Right atrium auricular region (tissue), 2 donors: ENCODE results near the gene F11R. TPM values are rescaled to one million over a fixed set of nuclear protein-coding genes. Genes with fewer than 3 reads are reported as not detected.

Experiments
- DNase-seq: peaks from one replicate; pipeline ENCODE4 v3.0.0-alpha.2; 2019; ENCODE audit warnings: low spot score
- H3K27ac ChIP-seq, 2 donors: fragments of 200-600 bp; sonication (generic); 1 replicate in 1 of 2; 2 replicates in 1 of 2; pipeline ENCODE4 v1.5.1; 2016 to 2019
- H3K27me3 ChIP-seq, 2 donors: fragments of 200-600 bp; sonication (generic); one replicate each; pipeline versions ENCODE4 v1.5.1 to v1.6.0; 2017 to 2019
- H3K36me3 ChIP-seq: fragments of 200-600 bp; sonication (generic); one replicate; pipeline ENCODE4 v1.5.1; 2016
- H3K4me1 ChIP-seq, 2 donors: fragments of 200-600 bp; sonication (generic); one replicate each; pipeline versions ENCODE4 v1.5.1 to v1.6.0; 2017 to 2019
- H3K4me3 ChIP-seq, 2 donors: fragments of 200-600 bp; sonication (generic); 1 replicate in 1 of 2; 2 replicates in 1 of 2; pipeline ENCODE4 v1.5.1; 2017 to 2019; ENCODE audit warnings: mild to moderate bottlenecking in 1 of 2, moderate library complexity in 1 of 2
- H3K9me3 ChIP-seq, 2 donors: fragments of 200-600 bp; sonication (generic); one replicate each; pipeline ENCODE4 v1.5.1; 2019
- total RNA-seq, 2 donors: library from RNA; depleted of rRNA; stranded (reverse); fragments of >200 nt; gene quantifications; one replicate each; pipeline ENCODE4 v1.1.0, GENCODE V29; 2016
- TF ChIP-seq, protein P1 (sequence below), 2 donors: fragments of 200-600 bp; sonication (generic); IDR thresholded peaks; one replicate each; pipeline ENCODE4 v1.5.1; 2019; ENCODE audit warnings: antibody characterized with exemption in 2 of 2

Gene F11R
- total RNA-seq, 2 donors from 2014 or later: 11.2 to 26.2 TPM

DNA sequence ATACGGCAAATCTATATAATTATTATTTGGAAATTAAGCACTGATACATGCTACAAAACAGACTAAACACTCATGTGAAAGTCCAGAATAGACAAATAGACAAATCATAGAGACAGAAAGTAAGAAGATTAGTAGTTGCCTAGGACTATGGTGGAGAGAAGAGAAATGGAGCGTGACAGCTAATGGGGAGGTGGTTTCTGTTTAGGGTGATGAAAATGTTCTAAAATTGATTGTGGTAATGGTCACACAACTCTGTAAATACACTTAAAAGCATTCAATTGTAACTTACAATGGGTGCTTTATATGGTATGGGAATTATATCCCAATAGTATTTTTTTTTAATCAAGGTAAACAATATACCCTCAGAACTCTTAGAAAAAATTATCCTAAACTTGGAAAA, 45.9 kb downstream of the F11R start:
- Histone ChIP-seq H3K36me3 (no peaks in the 10 kb centered on the region), H3K27me3 (no peaks in the 10 kb centered on the region), H3K9me3 (no peaks in the 10 kb centered on the region), H3K4me1 (no peaks in the 10 kb centered on the region), H3K27ac (no peak overlapping the region), H3K4me3 (no peak overlapping the region)
- TF ChIP-seq, protein P1, sequence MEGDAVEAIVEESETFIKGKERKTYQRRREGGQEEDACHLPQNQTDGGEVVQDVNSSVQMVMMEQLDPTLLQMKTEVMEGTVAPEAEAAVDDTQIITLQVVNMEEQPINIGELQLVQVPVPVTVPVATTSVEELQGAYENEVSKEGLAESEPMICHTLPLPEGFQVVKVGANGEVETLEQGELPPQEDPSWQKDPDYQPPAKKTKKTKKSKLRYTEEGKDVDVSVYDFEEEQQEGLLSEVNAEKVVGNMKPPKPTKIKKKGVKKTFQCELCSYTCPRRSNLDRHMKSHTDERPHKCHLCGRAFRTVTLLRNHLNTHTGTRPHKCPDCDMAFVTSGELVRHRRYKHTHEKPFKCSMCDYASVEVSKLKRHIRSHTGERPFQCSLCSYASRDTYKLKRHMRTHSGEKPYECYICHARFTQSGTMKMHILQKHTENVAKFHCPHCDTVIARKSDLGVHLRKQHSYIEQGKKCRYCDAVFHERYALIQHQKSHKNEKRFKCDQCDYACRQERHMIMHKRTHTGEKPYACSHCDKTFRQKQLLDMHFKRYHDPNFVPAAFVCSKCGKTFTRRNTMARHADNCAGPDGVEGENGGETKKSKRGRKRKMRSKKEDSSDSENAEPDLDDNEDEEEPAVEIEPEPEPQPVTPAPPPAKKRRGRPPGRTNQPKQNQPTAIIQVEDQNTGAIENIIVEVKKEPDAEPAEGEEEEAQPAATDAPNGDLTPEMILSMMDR (IDR thresholded peaks at IDR 0.05): no peak
- no peak for DNase-seq

DNA sequence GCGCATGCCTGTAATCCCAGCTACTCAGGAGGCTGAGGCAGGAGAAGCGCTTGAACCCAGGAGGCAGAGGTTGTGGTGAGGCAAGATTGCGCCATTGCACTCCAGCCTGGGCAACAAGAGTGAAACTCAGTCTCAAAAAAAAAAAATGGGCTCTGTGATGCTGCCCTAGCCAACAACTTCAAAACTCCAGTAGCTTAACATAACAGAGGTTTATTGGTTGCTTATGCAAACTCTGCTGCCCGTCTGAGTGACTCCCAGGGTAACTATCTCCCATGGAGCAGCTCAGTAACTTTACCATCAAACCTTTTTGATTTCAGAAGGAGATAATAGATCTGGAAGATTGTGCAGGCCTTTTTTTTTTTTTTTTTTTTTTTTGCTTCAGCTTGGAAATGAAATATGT, 47.5 kb downstream of the F11R start:
- no peaks in the 10 kb centered on the region for H3K9me3 ChIP-seq
- no peak overlapping the region for H3K27ac ChIP-seq
- no peak for DNase-seq
- TF ChIP-seq, protein P1 (IDR thresholded peaks at IDR 0.05): no peak
- H3K36me3 ChIP-seq: no peaks in the 10 kb centered on the region
- no peak overlapping the region for H3K4me3 ChIP-seq
- no peaks in the 10 kb centered on the region for H3K27me3 ChIP-seq
- no peaks in the 10 kb centered on the region for H3K4me1 ChIP-seq

DNA sequence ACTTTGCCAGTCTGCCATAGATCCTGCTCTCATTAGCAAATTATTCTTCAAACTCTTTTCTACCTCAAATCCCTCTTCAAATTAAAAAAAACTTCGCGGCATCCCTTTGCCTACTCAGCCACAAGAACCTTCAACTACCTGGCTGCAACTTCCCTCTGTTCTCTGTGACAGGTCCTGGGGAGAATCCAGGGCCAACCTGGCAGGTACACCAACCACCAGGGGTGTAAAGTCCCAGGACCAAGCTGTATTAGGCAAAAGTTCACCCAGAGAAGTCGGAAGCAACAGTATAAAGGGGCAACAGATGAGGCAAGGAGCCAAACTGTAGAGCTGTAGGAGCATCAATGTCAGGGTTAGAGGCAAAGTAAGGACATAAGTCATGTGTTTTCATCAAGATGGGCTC, 48.0 kb downstream of the F11R start:
- no peak overlapping the region for H3K4me3 ChIP-seq
- TF ChIP-seq, protein P1 (IDR thresholded peaks at IDR 0.05): no peak

DNA sequence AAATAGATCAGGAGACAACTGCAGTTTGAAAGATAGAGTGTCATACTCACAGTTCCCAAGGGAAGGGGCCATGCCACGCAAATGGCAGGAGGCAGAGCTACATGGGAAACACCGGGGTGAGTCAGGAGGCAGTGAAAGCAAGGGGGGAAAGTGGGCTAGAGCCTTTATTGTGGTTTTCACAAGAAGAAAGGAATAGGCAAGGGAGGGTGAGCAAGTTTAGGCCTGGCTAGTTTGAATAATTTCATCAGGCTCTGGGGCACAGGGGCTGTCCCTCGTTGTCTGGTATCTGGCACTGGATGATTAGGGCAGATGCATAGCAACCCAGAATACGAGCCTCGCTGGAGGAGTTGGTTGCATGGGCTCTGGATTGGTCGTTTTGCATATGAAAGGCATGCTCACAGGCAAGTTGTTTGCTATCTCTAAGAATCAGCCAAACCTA, 49.3 kb downstream of the F11R start:
- no peaks in the 10 kb centered on the region for H3K27me3 ChIP-seq
- H3K9me3 ChIP-seq: no peaks in the 10 kb centered on the region
- no peak for DNase-seq
- TF ChIP-seq, protein P1 (IDR thresholded peaks at IDR 0.05): no peak
- H3K4me1 ChIP-seq: no peaks in the 10 kb centered on the region
- no peak overlapping the region for H3K4me3 ChIP-seq
- H3K36me3 ChIP-seq: no peaks in the 10 kb centered on the region
- H3K27ac ChIP-seq: no peak overlapping the region

More for the DNA sequence above, 48.0 kb downstream of the F11R start:
- Histone ChIP-seq H3K9me3 (no peaks in the 10 kb centered on the region), H3K36me3 (no peaks in the 10 kb centered on the region), H3K27ac (no peak overlapping the region), H3K4me1 (no peaks in the 10 kb centered on the region), H3K27me3 (no peaks in the 10 kb centered on the region)
- DNase-seq: no peak

DNA sequence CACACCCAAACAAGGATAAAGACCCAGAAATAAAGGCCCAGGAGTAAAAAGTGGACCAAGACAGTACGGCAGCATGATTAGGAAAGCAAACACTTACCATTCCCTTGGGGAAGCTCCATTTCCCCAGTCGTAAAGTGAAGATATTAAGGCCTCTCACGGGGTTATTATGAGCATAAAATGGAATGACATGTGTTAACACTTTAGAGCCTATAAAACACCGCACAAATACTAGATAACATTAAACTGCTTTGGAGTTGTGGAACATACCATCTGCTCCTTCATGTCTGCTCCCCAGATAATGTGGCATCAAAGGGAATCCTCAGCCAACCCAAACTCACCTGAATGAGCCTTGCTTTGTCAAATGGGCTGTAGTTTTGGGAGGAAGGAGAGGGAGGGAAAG, 57.4 kb downstream of the F11R start:
- Histone ChIP-seq H3K27ac (no peak overlapping the region), H3K36me3 (no peaks in the 10 kb centered on the region), H3K9me3 (no peaks in the 10 kb centered on the region), H3K27me3 (no peaks in the 10 kb centered on the region), H3K4me1 (no peaks in the 10 kb centered on the region), H3K4me3 (no peak overlapping the region)
- TF ChIP-seq, protein P1 (IDR thresholded peaks at IDR 0.05): no peak
- no peak for DNase-seq

DNA sequence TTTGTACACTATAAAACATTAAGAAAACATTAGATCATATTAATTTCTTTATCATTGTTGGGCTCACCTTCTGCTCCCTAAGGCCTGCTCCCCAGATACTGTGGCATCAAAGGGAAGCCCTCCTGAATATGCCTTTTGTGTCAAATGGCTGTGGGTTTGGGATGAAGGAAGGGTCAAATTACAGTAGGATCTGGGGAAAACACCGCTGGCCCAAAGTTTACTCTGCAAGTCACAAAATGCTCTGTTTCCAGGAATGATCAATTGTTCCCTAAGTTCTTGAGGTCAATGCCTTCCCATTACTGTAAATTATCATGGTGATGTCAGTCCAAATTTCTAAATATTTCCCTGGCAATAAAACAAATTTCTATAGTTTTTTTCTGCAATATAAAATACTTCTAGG, 59.5 kb downstream of the F11R start:
- Histone ChIP-seq H3K36me3 (no peaks in the 10 kb centered on the region), H3K9me3 (no peaks in the 10 kb centered on the region), H3K4me1 (no peaks in the 10 kb centered on the region), H3K27ac (no peak overlapping the region), H3K4me3 (no peak overlapping the region), H3K27me3 (no peaks in the 10 kb centered on the region)
- no peak for DNase-seq
- TF ChIP-seq, protein P1 (IDR thresholded peaks at IDR 0.05): no peak
